ENCODE data around the gene NFIA. TPM values are rescaled to one million over a fixed set of nuclear protein-coding genes. Genes with fewer than 3 reads are reported as not detected.
"Not testable (repeated sequence)": the region's sequence is repeated elsewhere in the genome, so short reads cannot be mapped to it uniquely, and the experiment has no call there.

The NFIA gene
- total RNA-seq, 2 donors from 2014 or later: 0.88 to 3.1 TPM

DNA sequence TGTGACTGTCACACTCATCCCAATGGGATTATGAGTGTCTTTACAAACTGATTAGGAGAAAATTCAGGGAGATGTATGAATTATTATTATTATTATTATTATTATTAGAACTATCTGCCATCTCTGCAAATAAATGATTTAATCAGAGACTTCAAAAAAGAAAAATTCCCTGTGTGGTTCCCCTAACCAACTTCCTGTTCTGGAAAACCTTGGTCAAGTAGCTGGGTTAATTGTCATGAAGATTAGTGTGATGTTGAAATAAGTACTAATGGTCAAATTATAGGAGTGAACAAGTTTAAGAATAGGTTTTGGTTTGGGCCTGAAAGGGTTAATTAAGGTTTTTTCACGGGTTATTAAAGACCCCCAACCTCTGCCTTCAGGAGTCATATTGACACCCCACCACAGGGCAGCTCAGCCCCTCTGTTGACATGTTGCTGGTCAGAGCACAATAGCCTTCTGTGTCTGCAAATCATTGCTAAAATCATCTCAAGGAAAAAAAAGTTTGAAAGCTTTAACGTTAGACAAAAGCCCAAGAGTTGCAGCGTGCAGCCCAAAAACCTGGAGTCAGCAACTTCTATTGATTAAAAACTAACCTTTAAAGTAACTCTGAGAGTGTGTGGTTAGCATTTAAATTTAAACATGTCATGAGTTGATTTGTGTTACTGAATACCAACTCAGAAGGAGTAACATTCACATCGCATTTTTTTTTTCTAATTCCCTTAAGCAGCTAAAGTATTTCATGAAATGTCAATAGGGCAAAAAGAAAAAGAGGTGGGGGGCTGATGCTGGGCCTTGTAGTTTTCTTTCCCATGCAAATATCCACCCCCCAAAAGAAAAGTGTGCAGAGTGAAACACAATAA, 370.0 kb downstream of the NFIA start:
- no peak for ATAC-seq
- no peak overlapping the region for H3K27ac Mint-ChIP-seq
- H3K36me3 Mint-ChIP-seq: no peaks in the 10 kb centered on the region
- no peak for DNase-seq (ENCODE audit: low spot score in 2 of 2)
- no peaks in the 10 kb centered on the region for H3K9me3 Mint-ChIP-seq

DNA sequence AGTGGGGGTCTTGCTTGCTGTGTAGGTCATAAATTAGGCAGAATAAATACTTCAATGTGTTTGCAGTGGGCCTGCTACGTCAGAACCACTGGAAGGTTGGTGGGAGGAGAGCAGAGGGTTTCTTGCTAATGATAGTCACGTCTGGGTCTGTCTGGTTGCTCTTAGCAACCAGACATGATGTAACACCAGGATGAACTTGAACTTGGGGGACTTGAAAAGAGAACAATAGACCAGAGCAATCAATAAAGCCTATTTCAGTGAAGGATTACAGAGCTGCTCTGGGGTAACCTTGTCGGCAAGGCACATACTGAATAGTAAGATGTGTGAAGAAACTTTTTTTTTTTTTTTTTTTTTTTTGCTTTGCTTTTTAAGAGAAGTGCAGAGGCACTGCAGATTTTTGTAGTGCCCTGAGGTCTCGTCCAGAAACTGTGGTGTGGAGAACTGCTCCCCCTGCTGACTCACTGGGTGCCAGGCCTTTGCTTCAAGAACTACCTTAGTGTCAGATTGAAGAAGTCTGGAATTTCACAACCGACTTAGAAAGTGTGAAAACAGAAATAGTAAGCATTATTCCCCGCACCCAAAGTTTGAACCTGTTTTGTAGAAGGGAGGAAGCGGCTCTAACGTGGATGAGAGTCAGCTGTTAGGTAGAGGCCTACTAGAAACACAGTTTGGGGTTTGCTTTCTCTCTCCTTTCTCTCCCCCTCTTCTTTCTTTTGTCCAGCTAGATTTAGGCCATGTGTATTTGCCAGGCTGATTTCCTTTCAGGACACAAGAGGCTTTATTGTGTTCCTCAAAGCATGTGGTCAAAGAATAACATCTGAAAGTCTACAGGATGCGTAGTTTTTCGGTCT, 371.0 kb downstream of the NFIA start:
- Mint-ChIP-seq H3K9me3 (no peaks in the 10 kb centered on the region), H3K36me3 (no peaks in the 10 kb centered on the region), H3K27ac (peak overlapping the region in 1 of 2 donors; percentile 16)
- DNase-seq (ENCODE audit: low spot score in 2 of 2): peak in 1 of 2 donors; percentile 66
- ATAC-seq: peak; percentile 61 to 91

- no peak overlapping the region for H3K27ac Mint-ChIP-seq
- no peaks in the 10 kb centered on the region for H3K9me3 Mint-ChIP-seq
- no peak for DNase-seq (ENCODE audit: low spot score in 2 of 2)
- ATAC-seq: no peak
- no peaks in the 10 kb centered on the region for H3K36me3 Mint-ChIP-seq
Observed at GRCh38 chr1:61455400-61455799, 373.0 kb downstream of the NFIA start.

GRCh38 chr1:61457526-61458040, 375.2 kb downstream of the NFIA start:
- H3K27ac Mint-ChIP-seq: no peak overlapping the region
- no peaks in the 10 kb centered on the region for H3K36me3 Mint-ChIP-seq
- no peak for ATAC-seq
- no peak for DNase-seq (ENCODE audit: low spot score in 2 of 2)
- H3K9me3 Mint-ChIP-seq: no peaks in the 10 kb centered on the region

GRCh38 chr1:61459345-61459744, 377.0 kb downstream of the NFIA start:
- Mint-ChIP-seq H3K27ac (no peak overlapping the region), H3K36me3 (no peaks in the 10 kb centered on the region), H3K9me3 (no peaks in the 10 kb centered on the region)
- ATAC-seq: no peak
- DNase-seq (ENCODE audit: low spot score in 2 of 2): no peak

DNA sequence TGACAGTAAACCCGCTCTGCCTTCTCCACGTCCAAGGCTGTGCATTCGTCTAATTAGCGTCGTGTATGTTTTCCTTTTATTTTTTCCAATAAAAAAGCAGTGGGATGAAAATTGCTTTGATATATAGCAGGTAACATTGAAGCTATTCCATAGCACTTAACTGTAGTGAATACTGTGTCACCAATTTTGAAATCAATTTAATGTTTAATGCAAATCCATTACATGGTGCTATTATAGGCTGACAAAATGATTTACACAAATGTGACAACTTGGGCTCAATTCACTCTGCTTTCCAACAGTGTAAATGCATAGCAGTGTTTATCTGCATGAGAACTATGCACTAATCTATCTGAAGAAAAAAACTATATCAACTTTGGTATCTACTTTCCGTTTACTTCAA, 377.8 kb downstream of the NFIA start:
- DNase-seq (ENCODE audit: low spot score in 2 of 2) (no peak), ATAC-seq (no peak)
- H3K36me3 Mint-ChIP-seq: no peaks in the 10 kb centered on the region
- H3K9me3 Mint-ChIP-seq: no peaks in the 10 kb centered on the region
- H3K27ac Mint-ChIP-seq: no peak overlapping the region

- Mint-ChIP-seq H3K9me3 (no peaks in the 10 kb centered on the region), H3K27ac (no peak overlapping the region), H3K36me3 (no peaks in the 10 kb centered on the region)
- no peak for ATAC-seq
- DNase-seq (ENCODE audit: low spot score in 2 of 2): no peak
Observed at GRCh38 chr1:61461406-61462384, 379.3 kb downstream of the NFIA start.

DNA sequence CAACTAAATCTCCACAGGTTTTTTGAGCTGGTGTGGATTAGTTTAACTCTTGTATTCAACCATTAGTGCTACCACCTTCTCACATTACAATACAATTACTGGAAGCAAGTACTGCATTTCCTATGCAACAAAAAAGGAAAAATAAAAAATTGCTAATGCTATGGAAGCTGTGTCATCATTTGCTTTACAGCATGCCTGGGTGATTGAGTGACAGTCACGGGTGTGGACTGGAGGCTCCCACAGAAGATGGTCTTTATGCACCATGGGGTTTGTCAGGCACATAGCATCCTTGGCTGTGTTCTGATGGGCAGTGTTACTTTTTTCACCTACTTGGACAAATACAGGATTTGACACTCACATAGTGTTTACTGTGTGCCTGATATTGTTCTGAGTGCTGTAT, 380.3 kb downstream of the NFIA start:
- no peak for ATAC-seq
- H3K9me3 Mint-ChIP-seq: no peaks in the 10 kb centered on the region
- H3K36me3 Mint-ChIP-seq: no peaks in the 10 kb centered on the region
- peak overlapping the region in 1 of 2 donors; percentile 20 for H3K27ac Mint-ChIP-seq
- no peak for DNase-seq (ENCODE audit: low spot score in 2 of 2)

DNA sequence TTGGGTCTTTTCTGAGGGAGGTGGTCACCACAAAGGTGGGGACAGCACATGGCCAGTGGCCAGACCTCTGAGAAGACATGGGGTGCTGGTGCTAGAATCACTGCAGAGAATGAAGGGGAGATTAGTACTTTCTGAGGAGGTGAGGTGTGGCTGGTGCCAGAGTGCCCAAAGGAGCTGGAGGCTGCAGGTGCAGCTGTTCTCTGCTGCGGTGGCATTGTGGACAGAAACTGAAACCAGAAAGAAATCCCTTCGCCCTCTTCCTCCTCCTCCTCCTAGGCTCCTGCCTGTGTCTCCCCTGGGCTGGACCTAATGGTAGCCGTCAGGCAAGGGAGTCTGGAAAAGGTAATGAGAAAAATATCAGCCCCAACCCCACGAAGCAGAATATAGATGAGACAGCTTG, 380.9 kb downstream of the NFIA start:
- Mint-ChIP-seq H3K9me3 (no peaks in the 10 kb centered on the region), H3K27ac (no peak overlapping the region), H3K36me3 (no peaks in the 10 kb centered on the region)
- DNase-seq (ENCODE audit: low spot score in 2 of 2) (no peak), ATAC-seq (no peak)

DNA sequence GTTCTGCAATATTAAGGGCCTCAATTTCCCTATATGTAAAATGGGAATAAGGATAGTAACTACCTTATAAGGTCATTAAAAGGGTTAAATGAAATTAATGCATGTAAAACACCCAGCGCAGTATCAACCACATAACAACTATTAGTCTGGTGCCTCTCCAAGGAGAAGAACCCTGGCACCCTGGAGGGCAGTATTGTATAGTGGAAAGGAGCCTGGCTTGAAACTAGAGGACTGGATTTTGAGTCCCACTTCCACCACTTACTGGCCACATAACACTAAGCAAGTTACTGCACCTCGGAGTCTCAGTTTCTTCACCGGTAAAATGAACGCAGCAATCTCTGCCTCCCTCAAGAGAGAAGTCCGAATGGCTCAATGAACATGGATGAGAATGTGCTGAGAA, 385.5 kb downstream of the NFIA start:
- not testable (repeated sequence) for ATAC-seq; DNase-seq (ENCODE audit: low spot score in 2 of 2); H3K36me3 Mint-ChIP-seq; H3K27ac Mint-ChIP-seq; H3K9me3 Mint-ChIP-seq

GRCh38 chr1:61469365-61469764, 387.0 kb downstream of the NFIA start:
- H3K27ac Mint-ChIP-seq: no peak overlapping the region
- H3K36me3 Mint-ChIP-seq: no peaks in the 10 kb centered on the region
- H3K9me3 Mint-ChIP-seq: no peaks in the 10 kb centered on the region
- DNase-seq (ENCODE audit: low spot score in 2 of 2): no peak
- no peak for ATAC-seq

- H3K9me3 Mint-ChIP-seq: no peaks in the 10 kb centered on the region
- ATAC-seq (no peak), DNase-seq (ENCODE audit: low spot score in 2 of 2) (no peak)
- H3K36me3 Mint-ChIP-seq: peaks cover 0 to 5% of the 10 kb centered on the region in 2 donors
- H3K27ac Mint-ChIP-seq: no peak overlapping the region
Observed at GRCh38 chr1:61472876-61473275, 390.5 kb downstream of the NFIA start.

DNA sequence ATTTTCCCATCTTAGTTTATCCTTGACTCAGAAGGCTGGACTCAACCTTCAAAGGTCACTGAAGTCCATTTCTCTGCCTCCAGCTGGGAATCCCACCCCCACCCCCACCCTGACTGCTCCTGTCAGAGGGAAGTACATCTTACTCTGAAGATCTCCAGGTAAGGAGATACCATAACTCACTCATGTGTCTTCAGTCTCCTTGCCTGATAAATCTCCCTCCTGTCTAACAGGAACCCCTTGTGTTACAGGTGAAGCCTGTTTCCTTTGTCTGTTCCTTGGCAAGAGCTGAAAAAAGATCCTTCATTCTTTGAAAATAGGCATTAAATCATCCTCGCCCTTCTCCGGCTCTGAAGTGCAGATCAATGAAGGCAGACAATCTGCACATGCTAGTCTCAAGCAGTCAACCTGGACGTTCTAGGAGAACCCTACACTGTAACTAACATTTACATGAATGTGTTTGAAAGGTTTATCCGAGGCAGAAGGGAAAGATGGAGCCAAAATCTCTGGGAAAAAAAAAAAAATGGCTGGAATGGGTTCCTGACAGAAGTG, 392.0 kb downstream of the NFIA start:
- Mint-ChIP-seq H3K36me3 (peaks cover 0 to 5% of the 10 kb centered on the region in 2 donors), H3K9me3 (no peaks in the 10 kb centered on the region), H3K27ac (no peak overlapping the region)
- DNase-seq (ENCODE audit: low spot score in 2 of 2): no peak
- no peak for ATAC-seq

DNA sequence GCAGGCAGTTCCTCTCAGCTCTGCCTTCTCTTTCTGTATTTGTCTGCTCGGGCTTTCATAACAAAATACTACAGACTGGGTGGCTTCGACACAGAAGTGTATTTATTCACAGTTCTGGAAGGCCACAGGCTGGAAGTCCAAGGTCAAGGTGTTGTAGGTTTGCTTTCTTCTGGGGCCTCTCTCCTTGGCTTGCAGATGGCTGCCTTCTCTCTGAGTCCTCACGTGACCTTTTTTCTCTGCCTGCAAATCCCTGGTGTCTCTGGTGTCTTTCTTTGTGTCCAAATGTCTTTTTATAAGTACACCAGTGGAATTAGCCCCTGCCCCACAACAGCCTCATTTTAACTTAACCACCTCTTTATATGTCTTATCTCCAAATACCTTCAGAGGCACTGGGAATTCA, 392.6 kb downstream of the NFIA start:
- H3K9me3 Mint-ChIP-seq: no peaks in the 10 kb centered on the region
- no peak overlapping the region for H3K27ac Mint-ChIP-seq
- H3K36me3 Mint-ChIP-seq: peaks cover 0 to 5% of the 10 kb centered on the region in 2 donors
- DNase-seq (ENCODE audit: low spot score in 2 of 2) (no peak), ATAC-seq (no peak)

GRCh38 chr1:61477301-61477700, 394.9 kb downstream of the NFIA start:
- Mint-ChIP-seq H3K36me3 (peaks cover 0 to 5% of the 10 kb centered on the region in 2 donors), H3K27ac (no peak overlapping the region), H3K9me3 (no peaks in the 10 kb centered on the region)
- ATAC-seq (no peak), DNase-seq (ENCODE audit: low spot score in 2 of 2) (no peak)

- DNase-seq (ENCODE audit: low spot score in 2 of 2) (no peak), ATAC-seq (no peak)
- H3K36me3 Mint-ChIP-seq: peaks cover 0 to 3% of the 10 kb centered on the region in 2 donors
- no peak overlapping the region for H3K27ac Mint-ChIP-seq
- H3K9me3 Mint-ChIP-seq: no peaks in the 10 kb centered on the region
Observed at GRCh38 chr1:61480273-61480935, 398.0 kb downstream of the NFIA start.
